T-helper 22 cell (primary cell): ENCODE results near the gene SETBP1.

Experiments used
- DNase-seq: peaks from one replicate; pipeline ENCODE4 v3.0.0-alpha.2; 2020; ENCODE audit warnings: low read depth

SETBP1 gene

GRCh38 chr18:44973282-44973681 lies 292.6 kb downstream of the SETBP1 start:
- no peak for DNase-seq

- DNase-seq: no peak
These were observed 293.5 kb downstream of the SETBP1 start for GRCh38 chr18:44974174-44974573.

GRCh38 chr18:44977856-44978255 lies 297.2 kb downstream of the SETBP1 start:
- DNase-seq: no peak

- DNase-seq: no peak
These were observed 299.1 kb downstream of the SETBP1 start for GRCh38 chr18:44979748-44980147.

GRCh38 chr18:44981121-44981520 lies 300.4 kb downstream of the SETBP1 start:
- no peak for DNase-seq

- no peak for DNase-seq
These were observed 306.2 kb downstream of the SETBP1 start for GRCh38 chr18:44986933-44987332.

- no peak for DNase-seq
These were observed 306.7 kb downstream of the SETBP1 start for GRCh38 chr18:44987371-44987770.

GRCh38 chr18:44988821-44989587 lies 308.3 kb downstream of the SETBP1 start:
- no peak for DNase-seq

- no peak for DNase-seq
These were observed 315.6 kb downstream of the SETBP1 start for GRCh38 chr18:44996261-44996660.

GRCh38 chr18:44997174-44997573 lies 316.5 kb downstream of the SETBP1 start:
- DNase-seq: no peak

- DNase-seq: no peak
These were observed 317.7 kb downstream of the SETBP1 start for GRCh38 chr18:44998360-44998759.

- DNase-seq: no peak
These were observed 323.9 kb downstream of the SETBP1 start for GRCh38 chr18:45004546-45005080.

- DNase-seq: no peak
These were observed 326.2 kb downstream of the SETBP1 start for GRCh38 chr18:45006934-45007333.

- DNase-seq: no peak
These were observed 326.8 kb downstream of the SETBP1 start for GRCh38 chr18:45007531-45007930.

- no peak for DNase-seq
These were observed 328.2 kb downstream of the SETBP1 start for GRCh38 chr18:45008694-45009413.

- no peak for DNase-seq
These were observed 329.1 kb downstream of the SETBP1 start for GRCh38 chr18:45009756-45010155.

GRCh38 chr18:45012286-45012685 lies 331.6 kb downstream of the SETBP1 start:
- DNase-seq: no peak

- DNase-seq: no peak
These were observed 333.4 kb downstream of the SETBP1 start for GRCh38 chr18:45014047-45014501.

- no peak for DNase-seq
These were observed 335.1 kb downstream of the SETBP1 start for GRCh38 chr18:45015788-45016128.

- no peak for DNase-seq
These were observed 338.8 kb downstream of the SETBP1 start for GRCh38 chr18:45019469-45019868.

- no peak for DNase-seq
These were observed 342.8 kb downstream of the SETBP1 start for GRCh38 chr18:45023519-45023918.

GRCh38 chr18:45024357-45025088 lies 343.8 kb downstream of the SETBP1 start:
- DNase-seq: no peak

GRCh38 chr18:45025089-45025450 lies 344.4 kb downstream of the SETBP1 start:
- DNase-seq: no peak
